HG02973 (cell line): ENCODE measurements around the gene LHX6.
A peak's percentile ranks its signal among the peaks of the same experiment; 100 is the strongest.

Experiments
- ATAC-seq: cut with Tn5 transposase; IDR thresholded peaks from one replicate; pipeline ENCODE4 v1.9.1; 2021; ENCODE audit warnings: moderate library complexity; ENCODE audit not compliant: unreplicated experiment

The LHX6 gene

DNA sequence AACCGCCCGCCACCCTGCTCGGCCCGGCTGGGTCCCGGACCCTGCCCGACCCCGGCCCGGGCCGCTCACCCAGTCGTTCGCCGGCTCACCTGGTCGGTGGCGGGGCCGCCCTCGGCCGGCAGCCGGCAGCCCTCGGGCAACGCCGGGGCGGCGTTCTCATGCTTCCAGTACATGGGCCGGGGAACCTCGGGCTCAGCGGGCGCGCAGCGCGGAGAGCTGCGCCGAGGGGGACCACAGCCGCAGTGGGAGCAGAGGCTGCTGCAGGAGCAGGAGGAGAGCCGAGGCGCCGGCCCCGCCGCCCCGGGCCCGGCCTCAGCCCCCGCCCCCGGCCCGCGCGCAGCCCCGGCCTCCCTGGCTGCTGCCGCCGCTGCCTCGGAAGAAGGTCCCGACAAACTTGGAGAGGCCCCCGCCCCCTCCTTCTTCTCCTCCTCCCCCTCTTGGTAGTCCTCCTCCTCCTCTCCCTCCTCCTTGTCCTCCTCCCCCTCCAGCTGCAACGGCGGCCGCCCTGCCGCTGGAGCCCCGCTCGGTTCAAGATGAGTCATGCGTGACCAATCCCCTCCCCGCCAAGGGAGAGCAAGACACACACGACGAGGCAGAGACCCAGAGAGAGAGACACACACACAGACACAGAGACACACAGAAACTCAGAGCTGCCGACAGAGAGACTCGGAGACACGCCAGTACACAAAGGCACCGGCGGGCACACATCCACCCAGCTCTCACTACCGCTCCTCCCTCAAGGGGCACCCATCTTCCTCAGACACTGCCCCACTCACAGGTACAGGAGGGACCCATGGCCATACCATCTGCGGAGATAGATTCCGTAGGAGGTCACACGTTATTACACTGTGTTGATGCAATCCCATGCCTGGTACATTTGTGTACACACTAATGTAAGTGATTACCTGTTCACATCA lies at the start of gene LHX6:
Gene LHX6, minus strand, starts transcription at position 390 of the 917 bp plus-strand sequence. Its CDS starts 217 bp downstream, at position 173.
- no peak for ATAC-seq

DNA sequence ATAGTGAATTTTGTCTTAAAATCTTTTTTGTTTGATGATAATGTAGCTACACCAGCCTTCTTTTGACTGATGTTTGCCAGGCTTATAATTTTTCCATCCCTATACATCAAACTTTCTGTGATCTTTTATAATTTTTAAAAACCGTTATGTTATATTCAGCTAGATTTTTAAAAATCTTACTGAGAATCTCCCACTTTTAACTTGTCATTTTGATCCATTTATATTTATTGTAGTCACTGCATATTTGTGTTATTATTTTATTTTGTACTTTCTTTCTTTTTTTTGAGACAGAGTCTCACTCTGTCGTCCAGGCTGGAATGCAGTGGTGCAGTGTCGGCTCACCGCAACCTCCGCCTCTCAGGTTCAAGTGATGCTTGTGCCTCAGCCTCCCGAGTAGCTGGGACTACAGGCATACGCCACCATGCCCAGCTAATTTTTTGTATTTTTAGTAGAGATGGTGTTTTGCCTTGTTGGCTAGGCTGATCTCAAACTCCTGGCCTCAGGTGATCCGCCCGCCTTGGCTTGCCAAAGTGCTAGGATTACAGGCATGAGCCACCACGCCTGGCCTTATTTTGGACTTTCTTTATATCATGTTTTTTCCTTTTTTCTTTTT lies 48.6 kb upstream of the LHX6 start:
- ATAC-seq: no peak

DNA sequence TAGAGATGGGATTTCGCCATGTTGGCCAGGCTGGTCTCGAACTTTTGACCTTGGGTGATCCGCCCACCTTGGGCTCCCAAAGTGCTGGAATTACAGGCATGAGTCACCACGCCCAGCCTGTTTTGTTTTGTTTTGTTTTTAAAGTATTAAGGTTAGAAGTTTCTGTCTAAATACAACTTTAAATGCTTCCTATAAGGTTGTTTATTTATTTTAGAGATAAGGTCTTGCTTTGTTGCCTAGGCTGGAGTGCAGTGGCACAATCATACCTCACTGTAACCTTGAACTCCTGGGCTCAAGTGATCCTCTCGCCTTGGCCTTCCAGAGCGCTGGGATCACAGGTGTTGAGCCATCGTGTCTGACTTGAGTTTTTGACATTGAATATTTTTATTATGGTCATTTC lies 47.3 kb upstream of the LHX6 start:
- ATAC-seq: no peak

DNA sequence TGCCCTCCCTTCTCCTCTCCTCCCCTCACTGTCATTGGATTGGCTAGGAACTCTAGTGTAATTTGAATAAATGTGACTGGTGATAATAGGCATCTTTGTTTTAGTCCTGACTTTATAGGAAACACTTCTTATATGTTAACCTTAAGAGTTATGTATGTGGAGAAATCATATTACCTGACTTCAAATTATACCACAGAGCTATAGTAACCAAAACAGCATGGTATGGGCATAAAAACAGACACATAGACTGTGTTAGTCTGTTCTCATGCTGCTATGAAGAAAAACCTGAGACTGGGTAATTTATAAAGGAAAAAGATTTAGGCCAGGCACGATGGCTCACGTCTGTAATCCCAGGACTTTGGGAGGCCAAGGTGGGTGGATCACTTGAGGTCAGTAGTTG lies 45.3 kb upstream of the LHX6 start:
- ATAC-seq: no peak

DNA sequence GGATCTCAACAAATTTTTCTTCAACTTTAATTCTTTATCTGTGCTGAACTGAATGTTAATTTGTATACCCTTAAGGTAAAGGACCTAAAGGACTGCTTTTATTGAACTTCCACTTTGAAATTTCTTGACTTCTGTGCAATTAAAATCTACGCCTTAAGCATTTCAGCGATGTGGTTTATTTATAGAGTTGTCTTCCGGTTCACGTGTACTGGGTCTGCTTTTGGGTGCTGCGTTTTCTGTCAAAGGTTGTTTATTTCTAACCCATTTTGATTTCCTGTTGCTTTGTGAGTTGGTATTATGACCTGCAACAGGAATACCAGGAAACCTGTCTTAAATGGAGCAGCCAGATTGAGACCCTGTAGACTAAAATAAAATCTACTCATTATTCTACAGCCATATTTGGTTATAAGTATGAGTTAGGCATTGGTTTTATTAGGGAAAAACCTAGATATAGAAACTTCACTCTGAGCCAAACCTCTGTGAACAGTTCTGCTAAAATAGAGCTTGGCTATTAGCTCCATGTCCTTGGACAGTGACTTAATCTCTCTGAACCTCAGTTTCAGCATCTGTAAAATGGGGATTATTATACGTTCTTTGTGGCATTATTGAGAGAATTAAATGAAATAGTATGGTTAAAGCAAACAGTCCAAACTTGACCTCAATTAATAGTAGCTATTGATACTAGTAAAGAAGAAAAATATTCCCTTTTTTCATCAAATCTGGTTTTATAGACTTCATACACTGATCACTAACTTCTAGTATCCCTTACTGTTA lies 39.5 kb upstream of the LHX6 start:
- ATAC-seq: no peak

DNA sequence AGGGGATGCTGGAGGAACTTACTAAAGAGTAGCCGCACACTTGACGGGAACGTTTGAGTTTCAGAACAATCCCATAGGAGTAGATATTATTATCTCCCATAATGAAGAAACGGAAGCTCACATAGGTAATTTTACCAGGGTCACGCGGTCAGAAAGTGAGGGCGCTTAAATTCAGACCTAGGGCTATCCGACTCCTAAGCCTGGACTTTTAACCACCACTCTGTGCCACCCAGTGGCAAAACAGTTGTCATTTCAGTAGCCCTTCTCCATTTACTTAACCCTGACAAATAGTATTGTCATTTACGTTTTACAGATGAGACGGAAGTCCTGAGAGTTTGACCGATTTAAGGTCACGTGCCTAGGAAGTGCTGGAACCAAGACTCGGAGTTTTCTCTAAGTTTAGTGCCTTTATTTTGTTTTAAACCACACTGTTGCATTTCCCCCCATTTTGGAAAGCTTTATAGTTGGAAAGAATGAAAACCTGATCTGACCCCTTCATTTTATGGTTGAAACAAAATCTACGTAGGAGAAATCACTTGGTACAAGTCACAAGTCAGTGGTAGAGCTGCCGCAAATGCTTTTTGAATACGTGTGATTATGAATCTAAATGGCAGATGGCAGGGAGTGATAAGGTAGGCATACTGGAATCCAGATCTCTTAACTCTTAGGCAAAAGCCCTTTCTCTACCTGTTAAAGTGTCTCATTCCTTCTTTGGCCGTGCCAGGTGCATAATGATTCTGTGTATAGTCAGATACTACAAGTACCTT lies 36.6 kb upstream of the LHX6 start:
- ATAC-seq: peak; percentile 29

DNA sequence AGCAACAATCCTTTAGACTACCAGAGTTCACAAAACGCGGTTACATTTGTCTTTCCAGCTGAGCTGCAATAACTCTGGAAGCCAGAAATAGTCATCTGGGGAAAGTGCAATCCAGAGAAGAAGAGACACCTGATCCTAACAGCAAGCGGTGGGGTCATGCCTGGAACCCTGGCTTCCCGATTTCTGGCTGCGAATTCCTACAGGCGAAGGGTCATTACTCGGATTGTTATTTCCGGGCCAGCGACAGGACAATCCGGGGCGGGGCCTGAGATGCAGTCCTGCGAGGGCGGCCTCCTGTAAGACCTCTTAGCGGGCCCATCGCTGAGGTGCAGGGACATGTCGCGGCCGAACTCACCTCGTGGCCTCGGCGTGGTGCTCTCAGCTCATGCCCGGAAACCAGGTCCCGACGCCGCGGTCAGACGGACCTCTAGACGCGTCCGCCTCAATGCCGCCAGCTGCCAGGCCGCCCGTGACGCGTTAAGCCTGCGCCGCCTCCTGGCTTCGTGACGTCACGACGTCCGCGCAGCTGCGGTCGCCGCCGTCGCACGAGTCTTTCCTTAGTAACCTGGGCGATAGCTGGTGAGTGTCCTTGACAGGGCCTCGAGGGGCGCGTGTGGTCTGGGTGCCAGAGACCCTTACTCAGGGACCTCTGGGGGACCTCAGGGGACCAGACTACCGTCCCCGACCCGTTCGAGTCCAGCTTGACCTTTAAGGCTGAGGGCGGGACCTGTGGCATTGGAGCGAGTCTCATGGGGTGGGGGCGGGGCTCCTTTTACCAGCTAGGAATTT lies 35.8 kb upstream of the LHX6 start, which contains the start of the genes MRRF and RBM18:
Gene MRRF, plus strand, starts transcription at position 523 of the 789 bp plus-strand sequence. CDS start 6,010 bp downstream, outside the sequence.
Gene RBM18, minus strand, starts transcription at position 481 of the 789 bp plus-strand sequence. CDS start 3,348 bp downstream, outside the sequence.
- ATAC-seq: peak; percentile 83

DNA sequence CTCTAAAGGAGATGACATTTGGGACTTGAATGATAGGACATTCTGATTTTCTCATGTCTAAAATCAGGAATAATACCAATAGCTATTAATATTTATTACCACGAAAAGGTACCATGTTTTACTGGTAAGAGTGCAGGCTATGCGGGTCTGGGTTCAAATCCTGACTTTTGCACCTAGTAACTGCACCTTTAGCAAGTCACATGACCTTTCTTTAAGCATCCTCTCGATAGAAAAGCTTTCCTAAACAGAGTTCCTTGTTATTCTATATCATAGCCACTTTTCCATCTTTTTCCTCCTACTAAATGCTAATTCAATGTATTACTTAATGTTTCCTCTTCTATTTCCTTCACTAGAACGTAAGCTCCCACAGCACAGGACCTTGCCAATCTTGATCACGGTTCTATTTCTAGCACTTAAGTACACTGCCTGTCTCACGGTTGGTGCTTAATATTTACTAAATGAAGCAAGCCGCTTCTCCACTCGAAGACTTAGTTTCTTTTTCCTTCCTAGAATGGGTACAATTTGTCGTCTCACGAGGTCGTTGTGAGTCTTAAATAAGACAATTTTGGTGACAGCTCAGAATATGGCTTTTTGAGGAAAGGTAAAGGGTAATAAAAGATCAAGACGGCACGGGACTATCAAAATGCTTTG lies 35.1 kb upstream of the LHX6 start:
- ATAC-seq: no peak

DNA sequence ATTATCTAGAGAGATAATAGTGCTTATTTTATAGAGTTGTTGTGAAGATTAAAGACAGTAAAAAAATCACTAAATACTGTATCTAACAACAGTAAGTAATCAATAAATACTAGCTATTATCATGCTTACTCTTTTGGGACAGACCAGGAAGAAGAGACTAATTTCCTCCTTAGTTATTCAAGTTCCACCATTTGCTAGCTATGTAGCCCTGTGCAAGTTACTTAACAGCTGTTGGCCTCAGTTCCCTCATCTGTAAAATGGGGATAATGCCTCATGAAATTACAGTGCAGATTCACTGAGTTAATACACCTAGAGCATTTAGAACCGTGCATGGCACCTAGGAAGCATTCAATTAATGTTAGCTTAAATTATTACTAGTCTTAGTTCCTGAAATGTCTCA lies 33.3 kb upstream of the LHX6 start:
- no peak for ATAC-seq

DNA sequence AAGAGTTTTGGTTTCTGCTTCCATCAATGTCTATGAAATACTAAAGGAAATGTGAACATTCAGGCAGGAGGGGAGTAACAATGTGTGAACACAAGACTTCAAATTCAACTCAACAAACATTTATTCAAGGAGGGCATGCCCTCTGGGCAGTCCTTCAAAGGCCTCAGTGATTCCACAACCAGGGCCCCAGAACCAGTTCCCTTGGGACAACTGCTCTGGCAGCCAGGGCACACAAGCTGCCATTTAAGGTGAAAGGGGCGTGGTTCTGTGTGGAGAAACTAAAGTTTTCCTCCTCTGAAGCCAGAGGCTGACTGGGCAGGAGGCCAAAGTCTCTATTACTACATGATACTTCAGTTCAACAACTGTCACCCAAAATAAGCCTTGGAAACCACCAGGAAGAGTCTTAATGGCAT lies 32.7 kb upstream of the LHX6 start:
- no peak for ATAC-seq

DNA sequence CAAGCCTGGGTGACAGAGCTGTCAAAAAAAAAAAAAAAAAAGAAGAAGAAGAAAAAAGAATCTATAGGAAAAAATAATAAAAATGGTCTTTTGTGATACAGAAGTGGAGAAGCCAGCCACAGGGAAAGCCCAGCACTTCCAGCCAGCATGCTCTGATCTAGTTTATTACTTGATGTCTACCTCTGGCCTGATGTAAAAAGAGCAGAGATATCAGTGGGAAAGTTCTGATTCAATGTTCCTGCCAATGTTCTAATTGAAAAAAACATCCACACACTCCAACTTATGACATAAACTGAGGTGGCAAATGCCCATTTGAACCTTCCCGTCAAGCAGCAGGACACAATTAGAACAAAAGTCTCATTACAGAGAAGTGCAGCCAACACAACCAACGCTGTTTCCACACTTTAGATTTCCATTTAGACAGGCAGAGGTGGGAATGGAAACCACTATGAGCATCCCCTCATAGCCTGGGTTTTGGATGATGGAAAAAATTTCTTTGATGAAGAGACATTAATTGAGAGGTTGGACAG lies 30.2 kb upstream of the LHX6 start:
- no peak for ATAC-seq

DNA sequence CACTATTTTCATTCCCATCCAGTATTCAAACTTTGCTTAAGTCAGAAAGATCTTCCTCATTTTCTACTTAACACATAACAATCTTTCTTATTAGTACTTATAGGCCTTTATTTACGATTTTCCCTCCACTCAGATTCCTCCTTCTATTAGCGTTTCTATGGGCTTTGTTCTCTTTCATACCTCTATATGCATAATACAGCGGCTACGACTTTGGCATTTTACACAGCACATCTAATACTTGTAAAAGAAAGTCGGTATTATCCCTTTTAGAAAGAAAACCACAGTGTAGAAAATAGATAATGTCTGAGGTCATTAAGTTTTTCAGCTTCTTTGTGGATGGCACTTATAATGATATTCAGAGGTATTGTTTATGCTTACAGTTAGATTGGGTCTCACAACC lies 27.4 kb upstream of the LHX6 start:
- no peak for ATAC-seq

DNA sequence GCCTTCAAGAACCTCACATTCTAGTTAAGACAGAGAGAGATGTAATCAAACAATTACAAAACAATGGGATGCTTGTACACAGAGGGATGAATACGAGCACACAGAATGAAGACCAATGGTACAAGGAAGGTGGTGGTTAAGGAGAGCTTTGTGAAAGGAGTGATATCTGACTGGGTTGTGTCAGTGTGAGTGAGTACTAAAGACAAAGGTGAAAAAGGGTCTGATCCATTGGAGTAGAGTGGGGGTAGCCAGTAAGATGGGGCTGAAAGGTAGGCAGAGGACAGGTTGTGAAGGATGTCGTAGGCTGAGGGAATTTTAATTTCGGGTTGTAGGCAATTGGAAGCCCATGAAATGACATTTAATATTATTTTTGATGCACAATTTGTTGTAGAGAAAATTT lies 26.0 kb upstream of the LHX6 start:
- ATAC-seq: no peak

DNA sequence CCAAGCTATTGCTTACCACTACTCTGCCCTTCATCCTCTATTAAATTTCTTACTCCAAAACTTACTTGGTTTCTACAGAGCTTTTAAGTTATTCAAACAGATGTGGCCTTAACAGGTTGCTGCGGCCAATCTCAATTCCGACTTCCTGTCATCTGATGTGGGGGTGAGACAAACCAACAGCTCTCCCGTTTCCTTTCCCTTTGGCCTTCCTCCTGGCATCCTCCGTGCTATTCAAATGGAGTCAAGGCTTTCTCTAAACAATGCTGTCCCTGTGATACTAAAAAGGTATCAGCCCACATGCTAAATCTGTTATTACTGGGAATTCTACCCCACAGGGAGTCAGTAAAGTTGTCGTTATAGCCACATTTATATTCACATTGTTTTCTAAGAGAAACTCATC lies 24.0 kb upstream of the LHX6 start:
- no peak for ATAC-seq

DNA sequence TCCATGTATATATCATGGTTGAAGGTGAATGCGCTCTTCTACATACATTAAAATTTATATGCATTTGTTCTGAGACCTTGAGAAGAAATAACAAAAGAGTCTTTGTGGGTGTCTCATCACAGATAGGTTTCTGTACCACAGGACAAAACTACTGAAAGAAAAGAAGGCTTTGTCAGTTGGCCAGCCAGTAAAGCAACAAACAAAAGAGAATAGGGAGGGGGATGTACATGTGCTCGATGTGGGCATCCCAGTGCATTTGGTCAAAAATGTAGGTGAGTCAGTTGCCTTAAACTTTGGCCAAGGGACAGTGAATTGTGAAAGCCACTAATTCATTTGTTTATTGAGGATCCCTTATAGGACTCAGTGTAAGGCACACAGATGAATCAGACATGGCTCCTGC lies 22.6 kb upstream of the LHX6 start:
- ATAC-seq: no peak

DNA sequence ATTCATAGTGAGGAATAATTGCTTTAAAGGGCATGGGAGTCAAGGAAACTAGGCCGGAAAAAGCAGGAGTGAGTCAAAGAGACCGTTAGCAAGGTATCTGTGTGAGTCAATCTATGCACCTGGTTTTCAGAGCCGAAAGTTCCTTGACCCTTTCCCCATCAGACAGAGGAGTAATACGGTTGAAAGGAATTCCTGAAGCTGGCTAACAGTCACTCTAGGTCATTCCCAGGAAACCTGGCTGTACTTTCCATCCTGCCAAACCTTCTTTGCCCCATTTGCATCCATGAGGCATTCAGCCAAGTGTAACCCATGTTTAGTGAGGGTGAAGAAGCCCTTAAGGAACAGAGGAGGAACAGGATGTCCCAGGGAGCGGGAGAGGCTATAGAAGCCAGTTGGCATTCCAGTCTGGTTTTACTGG lies 19.7 kb upstream of the LHX6 start:
- no peak for ATAC-seq

DNA sequence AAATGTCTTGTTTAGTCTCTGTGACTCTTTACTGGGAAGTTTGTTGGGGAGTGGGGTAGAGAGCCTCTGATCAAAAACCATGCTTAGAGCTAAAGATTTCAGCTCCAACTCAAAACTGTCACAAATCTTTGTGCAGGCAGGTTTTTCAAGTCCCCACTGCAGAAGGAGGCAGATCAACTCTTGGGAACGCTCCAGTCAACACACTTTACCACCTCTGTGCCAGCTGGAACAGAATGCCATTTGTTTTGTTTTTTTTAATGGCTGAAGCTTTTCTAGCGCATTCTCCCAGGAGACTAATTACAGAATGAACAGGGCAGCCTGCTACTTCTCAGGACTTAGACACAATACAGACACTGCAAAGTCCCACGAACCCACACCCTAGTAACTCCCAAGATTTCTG lies 17.9 kb upstream of the LHX6 start:
- ATAC-seq: no peak

DNA sequence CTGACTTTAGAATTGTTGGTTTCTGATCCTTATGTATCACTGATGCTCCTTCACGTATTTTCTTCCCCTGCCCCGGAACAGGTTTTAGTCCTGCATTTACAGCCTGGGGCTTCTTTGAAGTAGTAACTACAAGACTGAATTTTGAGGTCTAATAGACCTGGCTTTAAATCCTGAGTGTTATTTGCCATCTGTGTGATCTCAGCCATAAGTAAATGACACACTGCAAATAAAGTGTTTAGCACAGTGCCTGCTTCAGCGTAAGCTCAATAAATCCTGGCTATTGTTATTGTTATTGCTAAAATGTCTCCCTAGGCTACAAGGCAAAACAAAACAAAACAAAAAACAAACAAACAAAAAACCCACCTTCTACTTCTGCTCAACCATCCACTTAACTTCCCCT lies 15.6 kb upstream of the LHX6 start:
- no peak for ATAC-seq

DNA sequence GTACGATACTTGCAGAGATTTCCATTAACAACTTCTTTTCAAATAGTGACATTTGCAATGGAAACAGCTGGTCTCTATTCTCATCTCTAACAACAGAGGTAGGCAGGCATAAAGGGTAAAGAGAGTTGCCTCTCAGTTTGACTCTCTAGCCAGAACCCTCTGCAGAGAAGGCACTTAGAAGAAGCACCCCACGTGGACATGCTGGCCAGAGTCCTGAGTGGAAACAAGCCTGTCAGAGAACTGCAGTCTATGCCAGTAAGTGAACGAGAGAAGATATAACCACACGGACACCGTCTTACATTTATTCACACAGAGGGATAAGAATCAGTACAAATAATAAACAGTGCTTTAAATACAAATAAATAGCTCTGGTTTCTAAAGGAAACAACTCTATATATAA lies 11.0 kb upstream of the LHX6 start:
- no peak for ATAC-seq
